MG63 (cell line): Measurements from ENCODE around the gene CYTH3. TPM values are rescaled to one million over a fixed set of nuclear protein-coding genes. Genes with fewer than 3 reads are reported as not detected.

Experiments
- DNase-seq: peaks from one replicate; pipeline ENCODE4 v3.0.0-alpha.2; 2020
- H3K27me3 ChIP-seq: fragments of 250-450 bp; sonication (Bioruptor Pico); 2 replicates; pipeline ENCODE4 v1.5.1; 2020; ENCODE audit warnings: mild to moderate bottlenecking, moderate library complexity
- H3K36me3 ChIP-seq: fragments of 250-450 bp; sonication (Bioruptor Pico); 2 replicates; pipeline ENCODE4 v1.5.1; 2020; ENCODE audit warnings: mild to moderate bottlenecking, moderate library complexity
- H3K4me3 ChIP-seq: fragments of 250-450 bp; sonication (Bioruptor Pico); 2 replicates; pipeline ENCODE4 v1.5.1; 2020; ENCODE audit warnings: mild to moderate bottlenecking, moderate library complexity
- H3K9me3 ChIP-seq: fragments of 250-450 bp; sonication (Bioruptor Pico); 2 replicates; pipeline ENCODE4 v1.5.1; 2020; ENCODE audit warnings: mild to moderate bottlenecking, moderate library complexity
- total RNA-seq: library from RNA; depleted of rRNA; stranded (reverse); fragments of >200 nt; shearing (Covaris generic); gene quantifications from 2 replicates; pipeline ENCODE4 v1.2.3, GENCODE V29; 2014; ENCODE audit warnings: low replicate concordance; rRNA removed

Gene CYTH3
- total RNA-seq, 1 experiment from 2014 or later = 40.5 TPM

GRCh38 chr7:6143997-6144396 is 128.4 kb downstream of the CYTH3 start:
- Histone ChIP-seq H3K27me3 (no peaks in the 10 kb centered on the region), H3K4me3 (no peak overlapping the region), H3K9me3 (no peaks in the 10 kb centered on the region), H3K36me3 (peaks cover 52% of the 10 kb centered on the region)
- DNase-seq = no peak

GRCh38 chr7:6142871-6143380 is 129.5 kb downstream of the CYTH3 start:
- no peak overlapping the region for H3K4me3 ChIP-seq
- peaks cover 44% of the 10 kb centered on the region for H3K36me3 ChIP-seq
- DNase-seq = no peak
- H3K9me3 ChIP-seq = no peaks in the 10 kb centered on the region
- no peaks in the 10 kb centered on the region for H3K27me3 ChIP-seq

- Histone ChIP-seq H3K27me3 (no peaks in the 10 kb centered on the region), H3K36me3 (peaks cover 29% of the 10 kb centered on the region), H3K4me3 (no peak overlapping the region), H3K9me3 (no peaks in the 10 kb centered on the region)
- no peak for DNase-seq
These were observed 133.0 kb downstream of the CYTH3 start for GRCh38 chr7:6139189-6139996.

GRCh38 chr7:6136475-6136874 is 135.9 kb downstream of the CYTH3 start:
- H3K4me3 ChIP-seq = no peak overlapping the region
- H3K36me3 ChIP-seq = peaks cover 44% of the 10 kb centered on the region
- peaks cover 11% of the 10 kb centered on the region; the same call in 1 of the 2 replicates for H3K9me3 ChIP-seq
- H3K27me3 ChIP-seq = no peaks in the 10 kb centered on the region
- DNase-seq = no peak

- Histone ChIP-seq H3K27me3 (no peaks in the 10 kb centered on the region), H3K9me3 (peaks cover 11% of the 10 kb centered on the region; the same call in 1 of the 2 replicates), H3K36me3 (peaks cover 64% of the 10 kb centered on the region), H3K4me3 (no peak overlapping the region)
- no peak for DNase-seq
These were observed 139.2 kb downstream of the CYTH3 start for GRCh38 chr7:6133249-6133648.

- Histone ChIP-seq H3K9me3 (peaks cover 11% of the 10 kb centered on the region; the same call in 1 of the 2 replicates), H3K4me3 (no peak overlapping the region), H3K36me3 (peaks cover 64% of the 10 kb centered on the region), H3K27me3 (no peaks in the 10 kb centered on the region)
- no peak for DNase-seq
These were observed 142.3 kb downstream of the CYTH3 start for GRCh38 chr7:6130007-6130587.

- H3K4me3 ChIP-seq = no peak overlapping the region
- no peak for DNase-seq
- H3K27me3 ChIP-seq = no peaks in the 10 kb centered on the region
- H3K36me3 ChIP-seq = peaks cover 71% of the 10 kb centered on the region
- peaks cover 18% of the 10 kb centered on the region for H3K9me3 ChIP-seq
These were observed 144.2 kb downstream of the CYTH3 start for GRCh38 chr7:6128205-6128604.

- Histone ChIP-seq H3K36me3 (peaks cover 71% of the 10 kb centered on the region), H3K27me3 (no peaks in the 10 kb centered on the region), H3K4me3 (no peak overlapping the region), H3K9me3 (peaks cover 11% of the 10 kb centered on the region; the same call in 1 of the 2 replicates)
- no peak for DNase-seq
These were observed 145.3 kb downstream of the CYTH3 start for GRCh38 chr7:6127110-6127490.

- no peak for DNase-seq
- peaks cover 19% of the 10 kb centered on the region; the same call in 1 of the 2 replicates for H3K9me3 ChIP-seq
- peaks cover 69% of the 10 kb centered on the region for H3K36me3 ChIP-seq
These were observed 148.6 kb downstream of the CYTH3 start for GRCh38 chr7:6123843-6124242.

GRCh38 chr7:6121141-6121540 is 151.3 kb downstream of the CYTH3 start:
- no peak overlapping the region for H3K4me3 ChIP-seq
- H3K36me3 ChIP-seq = peaks cover 77% of the 10 kb centered on the region
- H3K27me3 ChIP-seq = no peaks in the 10 kb centered on the region
- no peak for DNase-seq
- H3K9me3 ChIP-seq = peaks cover 19% of the 10 kb centered on the region; the same call in 1 of the 2 replicates

More at GRCh38 chr7:6123843-6124242, 148.6 kb downstream of the CYTH3 start:
- Histone ChIP-seq H3K27me3 (no peaks in the 10 kb centered on the region), H3K4me3 (no peak overlapping the region)

GRCh38 chr7:6117533-6117932 is 154.9 kb downstream of the CYTH3 start:
- Histone ChIP-seq H3K4me3 (no peak overlapping the region), H3K9me3 (peaks cover 8% of the 10 kb centered on the region; the same call in 1 of the 2 replicates), H3K27me3 (no peaks in the 10 kb centered on the region), H3K36me3 (peaks cover 73% of the 10 kb centered on the region)
- no peak for DNase-seq

GRCh38 chr7:6116211-6116610 is 156.2 kb downstream of the CYTH3 start:
- Histone ChIP-seq H3K27me3 (no peaks in the 10 kb centered on the region), H3K4me3 (no peak overlapping the region), H3K9me3 (peaks cover 3% of the 10 kb centered on the region; the same call in 1 of the 2 replicates), H3K36me3 (peaks cover 69% of the 10 kb centered on the region)
- no peak for DNase-seq

Other genes with a start within 250 kb of the CYTH3 start
- gene ANKRD61, start 241.2 kb downstream of the CYTH3 start, total RNA-seq = not detected in 2 replicates
- 35.8 and 43.3 TPM in 2 replicates for gene EIF2AK1, start 213.4 kb downstream of the CYTH3 start, total RNA-seq
- gene USP42, start 167.7 kb downstream of the CYTH3 start, total RNA-seq = 2.4 and 3.9 TPM in 2 replicates
- 19.8 and 44.1 TPM in 2 replicates for gene FAM220A, start 76.3 kb upstream of the CYTH3 start, total RNA-seq
- 20.8 and 31.9 TPM in 2 replicates for gene RAC1, start 101.9 kb upstream of the CYTH3 start, total RNA-seq
- gene DAGLB, start 175.3 kb upstream of the CYTH3 start, total RNA-seq = 15.6 and 59.1 TPM in 2 replicates
- 200 and 249 TPM in 2 replicates for gene KDELR2, start 211.5 kb upstream of the CYTH3 start, total RNA-seq